SK-N-SH treated with all-trans-retinoic acid at 6 μM for 48 hours (cell line): Measurements from ENCODE around the gene TBC1D4.

Source experiments
- ATAC-seq: fragments of 200-7000 bp; cut with Tn5 transposase; 3 replicates; pipeline ENCODE4 v1.9.1; 2020; ENCODE audit warnings: mild to moderate bottlenecking, moderate library complexity
- ARNTL ChIP-seq: fragments of 450-650 bp; formaldehyde crosslinking; IDR thresholded peaks from 2 replicates; pipeline ENCODE4 v1.5.0; 2020; ENCODE audit warnings: low read depth, mild to moderate bottlenecking, moderate library complexity, borderline replicate concordance
- BACH2 ChIP-seq: fragments of 250-450 bp; sonication (Bioruptor Pico); IDR thresholded peaks from 2 replicates; pipeline ENCODE4 v1.9.0; 2021; ENCODE audit warnings: mild to moderate bottlenecking, borderline replicate concordance
- CSDC2 ChIP-seq: fragments of 250-450 bp; sonication (Bioruptor Pico); IDR thresholded peaks from 2 replicates; pipeline ENCODE4 v1.5.0; 2020; ENCODE audit warnings: mild to moderate bottlenecking, moderate library complexity
- ESRRG ChIP-seq: fragments of 250-450 bp; sonication (Bioruptor Pico); IDR thresholded peaks from 2 replicates; pipeline ENCODE4 v1.6.1; 2021; ENCODE audit warnings: mild to moderate bottlenecking
- GLIS3 ChIP-seq: fragments of 250-450 bp; sonication (Bioruptor Pico); IDR thresholded peaks from 2 replicates; pipeline ENCODE4 v1.5.0; 2020; ENCODE audit warnings: mild to moderate bottlenecking, moderate library complexity
- ISL1 ChIP-seq: fragments of 250-450 bp; sonication (Bioruptor Pico); IDR thresholded peaks from 2 replicates; pipeline ENCODE4 v2.1.2; 2022; ENCODE audit warnings: mild to moderate bottlenecking, moderate library complexity
- OSR1 ChIP-seq: fragments of 250-450 bp; sonication (Bioruptor Pico); IDR thresholded peaks from 2 replicates; pipeline ENCODE4 v1.8.0; 2022; ENCODE audit warnings: moderate library complexity, mild to moderate bottlenecking, inconsistent platforms
- PPARA ChIP-seq: fragments of 250-450 bp; sonication (Bioruptor Pico); IDR thresholded peaks from 2 replicates; pipeline ENCODE4 v1.5.0; 2020; ENCODE audit warnings: mild to moderate bottlenecking, borderline replicate concordance
- RARB ChIP-seq: fragments of 250-450 bp; sonication (Bioruptor Pico); IDR thresholded peaks from 2 replicates; pipeline ENCODE4 v1.8.0; 2021; ENCODE audit warnings: mild to moderate bottlenecking, moderate library complexity
- SNAI2 ChIP-seq: fragments of 250-450 bp; sonication (Bioruptor Pico); IDR thresholded peaks from 2 replicates; pipeline ENCODE4 v1.5.0; 2020; ENCODE audit warnings: mild to moderate bottlenecking, moderate library complexity
- TOX ChIP-seq: fragments of 250-450 bp; sonication (Bioruptor Pico); IDR thresholded peaks from 2 replicates; pipeline ENCODE4 v1.8.0; 2021; ENCODE audit warnings: mild to moderate bottlenecking, moderate library complexity, borderline replicate concordance
- ZC3H10 ChIP-seq: fragments of 250-450 bp; sonication (Bioruptor Pico); IDR thresholded peaks from 2 replicates; pipeline ENCODE4 v1.5.1; 2021; ENCODE audit warnings: mild to moderate bottlenecking, moderate library complexity
- ZFP3 ChIP-seq: fragments of 250-450 bp; sonication (Bioruptor Pico); IDR thresholded peaks from 2 replicates; pipeline ENCODE4 v1.5.0; 2020; ENCODE audit warnings: mild to moderate bottlenecking, moderate library complexity
- ZFP30 ChIP-seq: fragments of 450-650 bp; formaldehyde crosslinking; IDR thresholded peaks from 2 replicates; pipeline ENCODE4 v1.5.0; 2022; ENCODE audit warnings: mild to moderate bottlenecking, moderate library complexity
- ZNF565 ChIP-seq: fragments of 450-650 bp; formaldehyde crosslinking; conservative IDR thresholded peaks from 2 replicates; pipeline ENCODE4 v1.5.0; 2020; ENCODE audit warnings: low read depth, mild to moderate bottlenecking, moderate library complexity
- ZNF70 ChIP-seq: fragments of 450-650 bp; formaldehyde crosslinking; IDR thresholded peaks from 2 replicates; pipeline ENCODE4 v1.5.0; 2020; ENCODE audit warnings: mild to moderate bottlenecking, moderate library complexity
- ZNF8 ChIP-seq: fragments of 450-650 bp; formaldehyde crosslinking; IDR thresholded peaks from 2 replicates; pipeline ENCODE4 v1.5.0; 2020; ENCODE audit warnings: mild to moderate bottlenecking, moderate library complexity
- TF ChIP-seq, protein P1 (sequence below): fragments of 250-450 bp; sonication (Bioruptor Pico); IDR thresholded peaks from 2 replicates; pipeline ENCODE4 v1.8.0; 2020; ENCODE audit warnings: mild to moderate bottlenecking, moderate library complexity, borderline replicate concordance
- TF ChIP-seq, protein P2 (sequence below): fragments of 250-450 bp; sonication (Bioruptor Pico); IDR thresholded peaks from 2 replicates; pipeline ENCODE4 v1.5.0; 2020; ENCODE audit warnings: mild to moderate bottlenecking, moderate library complexity
- TF ChIP-seq, protein P3 (sequence below): fragments of 250-450 bp; sonication (Bioruptor Pico); IDR thresholded peaks from 2 replicates; pipeline ENCODE4 v1.8.0; 2021; ENCODE audit warnings: low read depth, mild to moderate bottlenecking, moderate library complexity, borderline replicate concordance
- TF ChIP-seq, protein P4 (sequence below): fragments of 250-450 bp; sonication (Bioruptor Pico); IDR thresholded peaks from 2 replicates; pipeline ENCODE4 v1.5.1; 2020; ENCODE audit warnings: low read depth, mild to moderate bottlenecking, moderate library complexity
- TF ChIP-seq, protein P5 (sequence below): fragments of 250-450 bp; sonication (Bioruptor Pico); IDR thresholded peaks from 2 replicates; pipeline ENCODE4 v1.5.1; 2021; ENCODE audit warnings: mild to moderate bottlenecking, moderate library complexity

TBC1D4 gene

DNA sequence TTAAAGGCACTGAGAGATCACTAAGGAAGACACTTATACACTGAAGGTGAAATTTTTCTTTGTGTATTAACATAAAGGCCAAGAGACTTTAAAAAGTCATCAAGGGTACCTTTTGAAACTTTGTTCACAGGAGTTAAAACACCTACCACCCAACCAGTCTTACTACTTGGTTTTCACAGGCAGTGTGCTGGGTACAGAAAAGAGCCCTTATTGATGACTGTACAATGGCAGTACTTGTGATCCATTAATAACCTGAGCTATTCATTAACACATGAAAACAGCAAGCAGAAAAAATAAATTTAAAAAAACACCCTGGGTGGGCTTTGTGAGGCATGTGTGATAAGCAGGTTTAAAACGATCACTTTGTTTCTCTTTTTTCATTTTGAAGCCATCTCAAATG is 148.9 kb downstream of the TBC1D4 start:
- ATAC-seq: no peak
- TF ChIP-seq PPARA: no peak
- no peak for TF ChIP-seq CSDC2 (CRISPR knock-in tag)
- TF ChIP-seq, protein P1, sequence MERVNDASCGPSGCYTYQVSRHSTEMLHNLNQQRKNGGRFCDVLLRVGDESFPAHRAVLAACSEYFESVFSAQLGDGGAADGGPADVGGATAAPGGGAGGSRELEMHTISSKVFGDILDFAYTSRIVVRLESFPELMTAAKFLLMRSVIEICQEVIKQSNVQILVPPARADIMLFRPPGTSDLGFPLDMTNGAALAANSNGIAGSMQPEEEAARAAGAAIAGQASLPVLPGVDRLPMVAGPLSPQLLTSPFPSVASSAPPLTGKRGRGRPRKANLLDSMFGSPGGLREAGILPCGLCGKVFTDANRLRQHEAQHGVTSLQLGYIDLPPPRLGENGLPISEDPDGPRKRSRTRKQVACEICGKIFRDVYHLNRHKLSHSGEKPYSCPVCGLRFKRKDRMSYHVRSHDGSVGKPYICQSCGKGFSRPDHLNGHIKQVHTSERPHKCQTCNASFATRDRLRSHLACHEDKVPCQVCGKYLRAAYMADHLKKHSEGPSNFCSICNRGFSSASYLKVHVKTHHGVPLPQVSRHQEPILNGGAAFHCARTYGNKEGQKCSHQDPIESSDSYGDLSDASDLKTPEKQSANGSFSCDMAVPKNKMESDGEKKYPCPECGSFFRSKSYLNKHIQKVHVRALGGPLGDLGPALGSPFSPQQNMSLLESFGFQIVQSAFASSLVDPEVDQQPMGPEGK (CRISPR knock-in tag): no peak
- no peak for TF ChIP-seq ZNF565
- no peak for TF ChIP-seq ZNF70 (CRISPR knock-in tag)
- no peak for TF ChIP-seq ZC3H10
- no peak for TF ChIP-seq ISL1

DNA sequence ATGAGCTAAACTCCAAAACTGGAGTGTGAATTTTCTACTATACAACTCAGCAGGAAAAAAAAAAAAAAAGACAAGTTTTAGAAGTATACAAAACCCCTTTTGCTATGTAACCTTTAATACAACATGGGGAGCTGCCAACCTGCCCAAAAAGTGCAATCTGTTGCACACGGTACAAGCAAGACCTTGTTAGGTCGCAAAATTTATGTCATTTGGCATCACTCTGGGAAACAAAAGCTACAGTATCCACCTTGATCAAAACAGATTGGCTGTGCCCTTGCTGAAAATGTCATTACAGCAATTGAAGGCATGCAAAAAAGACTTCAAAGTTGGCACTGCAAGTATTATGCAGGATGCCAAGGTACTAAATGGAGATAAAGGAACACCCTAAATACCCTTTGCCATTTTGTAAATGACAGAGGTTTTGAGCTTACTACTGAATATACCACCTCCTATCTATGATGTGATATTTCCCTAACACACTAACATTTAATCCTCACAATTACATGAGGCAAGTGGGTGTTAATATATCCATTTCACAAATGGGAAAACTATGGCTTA is 150.1 kb downstream of the TBC1D4 start:
- no peak for ATAC-seq
- TF ChIP-seq, protein P2, sequence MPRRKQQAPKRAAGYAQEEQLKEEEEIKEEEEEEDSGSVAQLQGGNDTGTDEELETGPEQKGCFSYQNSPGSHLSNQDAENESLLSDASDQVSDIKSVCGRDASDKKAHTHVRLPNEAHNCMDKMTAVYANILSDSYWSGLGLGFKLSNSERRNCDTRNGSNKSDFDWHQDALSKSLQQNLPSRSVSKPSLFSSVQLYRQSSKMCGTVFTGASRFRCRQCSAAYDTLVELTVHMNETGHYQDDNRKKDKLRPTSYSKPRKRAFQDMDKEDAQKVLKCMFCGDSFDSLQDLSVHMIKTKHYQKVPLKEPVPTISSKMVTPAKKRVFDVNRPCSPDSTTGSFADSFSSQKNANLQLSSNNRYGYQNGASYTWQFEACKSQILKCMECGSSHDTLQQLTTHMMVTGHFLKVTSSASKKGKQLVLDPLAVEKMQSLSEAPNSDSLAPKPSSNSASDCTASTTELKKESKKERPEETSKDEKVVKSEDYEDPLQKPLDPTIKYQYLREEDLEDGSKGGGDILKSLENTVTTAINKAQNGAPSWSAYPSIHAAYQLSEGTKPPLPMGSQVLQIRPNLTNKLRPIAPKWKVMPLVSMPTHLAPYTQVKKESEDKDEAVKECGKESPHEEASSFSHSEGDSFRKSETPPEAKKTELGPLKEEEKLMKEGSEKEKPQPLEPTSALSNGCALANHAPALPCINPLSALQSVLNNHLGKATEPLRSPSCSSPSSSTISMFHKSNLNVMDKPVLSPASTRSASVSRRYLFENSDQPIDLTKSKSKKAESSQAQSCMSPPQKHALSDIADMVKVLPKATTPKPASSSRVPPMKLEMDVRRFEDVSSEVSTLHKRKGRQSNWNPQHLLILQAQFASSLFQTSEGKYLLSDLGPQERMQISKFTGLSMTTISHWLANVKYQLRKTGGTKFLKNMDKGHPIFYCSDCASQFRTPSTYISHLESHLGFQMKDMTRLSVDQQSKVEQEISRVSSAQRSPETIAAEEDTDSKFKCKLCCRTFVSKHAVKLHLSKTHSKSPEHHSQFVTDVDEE (CRISPR knock-in tag): no peak
- no peak for TF ChIP-seq ZNF8 (CRISPR knock-in tag)
- TF ChIP-seq, all 23 proteins: peak for 0

DNA sequence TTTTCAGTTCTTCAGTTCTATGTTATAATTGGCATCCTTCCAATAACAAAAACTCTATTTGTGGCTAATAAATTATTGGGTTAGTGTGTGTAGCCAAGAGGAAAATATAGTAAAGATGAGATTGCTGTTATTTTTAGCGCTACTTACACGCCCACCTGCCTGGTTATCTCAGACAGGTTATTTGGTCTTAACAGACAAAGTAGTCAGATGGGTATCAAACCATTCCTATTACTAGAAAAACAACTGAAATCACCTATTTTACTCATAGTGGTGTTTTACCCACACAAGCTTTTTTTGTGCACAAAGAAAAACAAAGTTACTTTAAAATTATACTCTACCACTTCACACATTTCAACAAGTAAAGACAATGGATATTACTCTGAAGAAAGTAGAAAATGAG is 151.2 kb downstream of the TBC1D4 start:
- TF ChIP-seq ISL1 (no peak), SNAI2 (CRISPR knock-in tag) (no peak)
- TF ChIP-seq, protein P2 (CRISPR knock-in tag): no peak
- no peak for ATAC-seq

DNA sequence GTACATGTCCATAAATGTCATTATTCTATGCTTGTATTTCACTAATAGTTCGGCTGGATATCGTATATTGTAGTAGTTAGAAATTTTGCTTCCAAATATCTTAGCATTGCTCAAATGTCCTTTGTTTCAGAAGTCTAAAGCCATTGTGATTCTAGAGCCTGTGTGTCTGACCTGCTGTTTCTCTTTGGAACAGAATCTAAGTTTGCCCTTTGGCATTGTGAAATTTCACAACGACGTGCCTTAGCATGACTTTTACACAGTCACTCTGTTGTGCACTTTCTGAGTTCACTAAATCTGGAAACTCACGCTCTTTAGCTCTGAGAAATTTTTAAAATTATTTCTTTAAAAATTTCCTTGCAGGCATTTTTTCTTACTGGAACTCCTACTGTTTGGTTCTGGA is 152.2 kb downstream of the TBC1D4 start:
- ATAC-seq: no peak

DNA sequence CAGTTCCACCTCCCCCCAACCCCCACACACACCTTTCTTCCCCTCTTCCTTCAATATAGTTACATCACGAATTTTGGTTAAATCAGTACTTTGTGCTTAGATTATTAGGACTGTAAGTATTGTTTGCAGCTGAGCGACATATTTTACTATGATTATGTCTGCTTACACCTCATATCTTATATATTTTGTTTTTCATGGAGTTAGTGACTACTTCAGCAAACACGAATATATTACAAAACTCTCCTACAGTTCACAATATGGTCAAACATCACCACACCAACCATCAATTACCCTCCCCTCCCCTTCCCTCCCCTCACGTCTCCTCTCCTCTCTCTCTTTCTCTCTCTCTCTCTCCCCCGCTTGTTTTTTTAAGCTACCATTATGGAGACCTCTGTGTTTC is 152.9 kb downstream of the TBC1D4 start:
- ATAC-seq: no peak
- TF ChIP-seq ZNF70 (CRISPR knock-in tag) (no peak), RARB (CRISPR knock-in tag) (no peak), ZNF565 (no peak), ISL1 (no peak), ZFP30 (CRISPR knock-in tag) (no peak), ESRRG (CRISPR knock-in tag) (no peak), SNAI2 (CRISPR knock-in tag) (no peak), ZFP3 (CRISPR knock-in tag) (no peak), BACH2 (no peak), GLIS3 (CRISPR knock-in tag) (no peak), ZNF8 (CRISPR knock-in tag) (no peak)
- TF ChIP-seq, protein P3, sequence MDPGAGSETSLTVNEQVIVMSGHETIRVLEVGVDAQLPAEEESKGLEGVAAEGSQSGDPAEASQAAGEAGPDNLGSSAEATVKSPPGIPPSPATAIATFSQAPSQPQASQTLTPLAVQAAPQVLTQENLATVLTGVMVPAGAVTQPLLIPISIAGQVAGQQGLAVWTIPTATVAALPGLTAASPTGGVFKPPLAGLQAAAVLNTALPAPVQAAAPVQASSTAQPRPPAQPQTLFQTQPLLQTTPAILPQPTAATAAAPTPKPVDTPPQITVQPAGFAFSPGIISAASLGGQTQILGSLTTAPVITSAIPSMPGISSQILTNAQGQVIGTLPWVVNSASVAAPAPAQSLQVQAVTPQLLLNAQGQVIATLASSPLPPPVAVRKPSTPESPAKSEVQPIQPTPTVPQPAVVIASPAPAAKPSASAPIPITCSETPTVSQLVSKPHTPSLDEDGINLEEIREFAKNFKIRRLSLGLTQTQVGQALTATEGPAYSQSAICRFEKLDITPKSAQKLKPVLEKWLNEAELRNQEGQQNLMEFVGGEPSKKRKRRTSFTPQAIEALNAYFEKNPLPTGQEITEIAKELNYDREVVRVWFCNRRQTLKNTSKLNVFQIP (CRISPR knock-in tag): no peak
- TF ChIP-seq, protein P4, sequence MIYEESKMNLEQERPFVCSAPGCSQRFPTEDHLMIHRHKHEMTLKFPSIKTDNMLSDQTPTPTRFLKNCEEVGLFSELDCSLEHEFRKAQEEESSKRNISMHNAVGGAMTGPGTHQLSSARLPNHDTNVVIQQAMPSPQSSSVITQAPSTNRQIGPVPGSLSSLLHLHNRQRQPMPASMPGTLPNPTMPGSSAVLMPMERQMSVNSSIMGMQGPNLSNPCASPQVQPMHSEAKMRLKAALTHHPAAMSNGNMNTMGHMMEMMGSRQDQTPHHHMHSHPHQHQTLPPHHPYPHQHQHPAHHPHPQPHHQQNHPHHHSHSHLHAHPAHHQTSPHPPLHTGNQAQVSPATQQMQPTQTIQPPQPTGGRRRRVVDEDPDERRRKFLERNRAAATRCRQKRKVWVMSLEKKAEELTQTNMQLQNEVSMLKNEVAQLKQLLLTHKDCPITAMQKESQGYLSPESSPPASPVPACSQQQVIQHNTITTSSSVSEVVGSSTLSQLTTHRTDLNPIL (CRISPR knock-in tag): no peak
- TF ChIP-seq, protein P5, sequence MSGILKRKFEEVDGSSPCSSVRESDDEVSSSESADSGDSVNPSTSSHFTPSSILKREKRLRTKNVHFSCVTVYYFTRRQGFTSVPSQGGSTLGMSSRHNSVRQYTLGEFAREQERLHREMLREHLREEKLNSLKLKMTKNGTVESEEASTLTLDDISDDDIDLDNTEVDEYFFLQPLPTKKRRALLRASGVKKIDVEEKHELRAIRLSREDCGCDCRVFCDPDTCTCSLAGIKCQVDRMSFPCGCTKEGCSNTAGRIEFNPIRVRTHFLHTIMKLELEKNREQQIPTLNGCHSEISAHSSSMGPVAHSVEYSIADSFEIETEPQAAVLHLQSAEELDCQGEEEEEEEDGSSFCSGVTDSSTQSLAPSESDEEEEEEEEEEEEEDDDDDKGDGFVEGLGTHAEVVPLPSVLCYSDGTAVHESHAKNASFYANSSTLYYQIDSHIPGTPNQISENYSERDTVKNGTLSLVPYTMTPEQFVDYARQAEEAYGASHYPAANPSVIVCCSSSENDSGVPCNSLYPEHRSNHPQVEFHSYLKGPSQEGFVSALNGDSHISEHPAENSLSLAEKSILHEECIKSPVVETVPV (CRISPR knock-in tag): no peak
- TF ChIP-seq, protein P1 (CRISPR knock-in tag): no peak

More for the DNA sequence above, 152.2 kb downstream of the TBC1D4 start:
- no peak for TF ChIP-seq CSDC2 (CRISPR knock-in tag)
- no peak for TF ChIP-seq TOX (CRISPR knock-in tag)
- no peak for TF ChIP-seq ZNF565
- TF ChIP-seq BACH2: no peak
- TF ChIP-seq PPARA: no peak
- no peak for TF ChIP-seq GLIS3 (CRISPR knock-in tag)
- TF ChIP-seq ARNTL (CRISPR knock-in tag): no peak
- no peak for TF ChIP-seq OSR1 (CRISPR knock-in tag)
- no peak for TF ChIP-seq ZNF70 (CRISPR knock-in tag)
- TF ChIP-seq, all 23 proteins: peak for 0
